ENCODE results near the gene LSM14A. TPM values are rescaled to one million over a fixed set of nuclear protein-coding genes. Genes with fewer than 3 reads are reported as not detected.
"Not testable (repeated sequence)": the region's sequence is repeated elsewhere in the genome, so short reads cannot be mapped to it uniquely, and the experiment has no call there.

Gene LSM14A
- 105 TPM for polyA plus RNA-seq
- long read RNA-seq, donor 1, partial matches to known transcripts: 6 of 14 reads
- long read RNA-seq, donor 1, other reads (novel, unspliced or antisense): 0 of 14 reads
- long read RNA-seq, donor 2, transcript LSM14A-203 (10 exons, 3,596 nt): major isoform, 6 of 52 reads
- long read RNA-seq, donor 2, partial matches to known transcripts: 39 of 52 reads
- long read RNA-seq, donor 2, other reads (novel, unspliced or antisense): 0 of 52 reads
- long read RNA-seq, donor 3: 0 reads
- long read RNA-seq, donor 4: 0 reads
- long read RNA-seq, donor 5, transcript LSM14A-203 (10 exons, 3,596 nt): major isoform, 5 of 18 reads
- long read RNA-seq, donor 5, partial matches to known transcripts: 8 of 18 reads
- long read RNA-seq, donor 5, other reads (novel, unspliced or antisense): 0 of 18 reads
- long read RNA-seq, donor 6, transcript LSM14A-203 (10 exons, 3,596 nt): major isoform, 13 of 109 reads
- long read RNA-seq, donor 6, partial matches to known transcripts: 92 of 109 reads
- long read RNA-seq, donor 6, other reads (novel, unspliced or antisense): 0 of 109 reads
- long read RNA-seq, donor 7, transcript LSM14A-203 (10 exons, 3,596 nt): major isoform, 5 of 17 reads
- long read RNA-seq, donor 7, partial matches to known transcripts: 10 of 17 reads
- long read RNA-seq, donor 7, other reads (novel, unspliced or antisense): 0 of 17 reads
- long read RNA-seq, donor 8, transcript LSM14A-201 (11 exons, 3,424 nt): minor isoform, 7 of 179 reads
- long read RNA-seq, donor 8, transcript LSM14A-203 (10 exons, 3,596 nt): major isoform, 8 of 179 reads
- long read RNA-seq, donor 8, partial matches to known transcripts: 163 of 179 reads
- long read RNA-seq, donor 8, other reads (novel, unspliced or antisense): 0 of 179 reads
- long read RNA-seq, donor 9, transcript LSM14A-203 (10 exons, 3,596 nt): major isoform, 8 of 95 reads
- long read RNA-seq, donor 9, transcript LSM14A-201 (11 exons, 3,424 nt): major isoform, 8 of 95 reads
- long read RNA-seq, donor 9, partial matches to known transcripts: 77 of 95 reads
- long read RNA-seq, donor 9, other reads (novel, unspliced or antisense): 0 of 95 reads
- long read RNA-seq, donor 10, transcript LSM14A-201 (11 exons, 3,424 nt): minor isoform, 12 of 46 reads
- long read RNA-seq, donor 10, transcript LSM14A-203 (10 exons, 3,596 nt): major isoform, 15 of 46 reads
- long read RNA-seq, donor 10, partial matches to known transcripts: 16 of 46 reads
- long read RNA-seq, donor 10, other reads (novel, unspliced or antisense): 0 of 46 reads
- long read RNA-seq, donor 11, transcript LSM14A-201 (11 exons, 3,424 nt): minor isoform, 8 of 37 reads
- long read RNA-seq, donor 11, transcript LSM14A-203 (10 exons, 3,596 nt): major isoform, 12 of 37 reads
- long read RNA-seq, donor 11, partial matches to known transcripts: 15 of 37 reads
- long read RNA-seq, donor 11, other reads (novel, unspliced or antisense): 0 of 37 reads

- Histone ChIP-seq H3K4me3 (ENCODE audit: low read length) (peak within 1 kb of the TSS; percentile 62), H3K27me3 (ENCODE audit: control insufficient read depth, insufficient read depth, low read length) (no peaks in the 10 kb centered on the region), H3K27ac (ENCODE audit: low read length) (peak within 1 kb of the TSS; percentile 89), H3K9me3 (ENCODE audit: control insufficient read depth, low read depth, low read length) (no peaks in the 10 kb centered on the region), H3K4me1 (ENCODE audit: control insufficient read depth, insufficient read depth, low read length) (peaks cover 8% of the 10 kb centered on the region), H3K36me3 (ENCODE audit: control insufficient read depth, insufficient read depth, low read length) (peaks cover 3% of the 10 kb centered on the region)
- no CpG with 5 or more reads among the region's 83 CpGs for WGBS (ENCODE audit: insufficient coverage, low lambda C conversion rate)
- peak; percentile 87 to 96 for DNase-seq
Observed at GRCh38 chr19:34171877-34172660, at the start of gene LSM14A. LSM14A (plus strand) TSS chr19:34172504; CDS start chr19:34172643, 139 bp downstream.

- H3K36me3 ChIP-seq (ENCODE audit: control insufficient read depth, insufficient read depth, low read length): no peaks in the 10 kb centered on the region
- no peaks in the 10 kb centered on the region for H3K9me3 ChIP-seq (ENCODE audit: control insufficient read depth, low read depth, low read length)
- H3K27me3 ChIP-seq (ENCODE audit: control insufficient read depth, insufficient read depth, low read length): no peaks in the 10 kb centered on the region
- H3K4me3 ChIP-seq (ENCODE audit: low read length): no peak overlapping the region
- H3K27ac ChIP-seq (ENCODE audit: low read length): no peak overlapping the region
- H3K4me1 ChIP-seq (ENCODE audit: control insufficient read depth, insufficient read depth, low read length): no peaks in the 10 kb centered on the region
- DNase-seq: no peak
- WGBS (ENCODE audit: insufficient coverage, low lambda C conversion rate): no CpG with 5 or more reads among the region's 1 CpG
Observed at GRCh38 chr19:34124828-34125227, 47.5 kb upstream of the LSM14A start.

GRCh38 chr19:34126966-34127365, 45.3 kb upstream of the LSM14A start:
- WGBS (ENCODE audit: insufficient coverage, low lambda C conversion rate): no CpG with 5 or more reads among the region's 8 CpGs
- H3K27ac ChIP-seq (ENCODE audit: low read length): no peak overlapping the region
- no peaks in the 10 kb centered on the region for H3K9me3 ChIP-seq (ENCODE audit: control insufficient read depth, low read depth, low read length)
- no peaks in the 10 kb centered on the region for H3K36me3 ChIP-seq (ENCODE audit: control insufficient read depth, insufficient read depth, low read length)
- no peaks in the 10 kb centered on the region for H3K27me3 ChIP-seq (ENCODE audit: control insufficient read depth, insufficient read depth, low read length)
- H3K4me1 ChIP-seq (ENCODE audit: control insufficient read depth, insufficient read depth, low read length): no peaks in the 10 kb centered on the region
- H3K4me3 ChIP-seq (ENCODE audit: low read length): no peak overlapping the region
- DNase-seq: no peak

- H3K4me3 ChIP-seq (ENCODE audit: low read length): no peak overlapping the region
- WGBS (ENCODE audit: insufficient coverage, low lambda C conversion rate): 93% methylated on average over 3 of the region's 6 CpGs
- DNase-seq: no peak
- no peaks in the 10 kb centered on the region for H3K36me3 ChIP-seq (ENCODE audit: control insufficient read depth, insufficient read depth, low read length)
- no peaks in the 10 kb centered on the region for H3K4me1 ChIP-seq (ENCODE audit: control insufficient read depth, insufficient read depth, low read length)
- no peaks in the 10 kb centered on the region for H3K27me3 ChIP-seq (ENCODE audit: control insufficient read depth, insufficient read depth, low read length)
- no peak overlapping the region for H3K27ac ChIP-seq (ENCODE audit: low read length)
- H3K9me3 ChIP-seq (ENCODE audit: control insufficient read depth, low read depth, low read length): no peaks in the 10 kb centered on the region
Observed at GRCh38 chr19:34127684-34128189, 44.6 kb upstream of the LSM14A start.

GRCh38 chr19:34128558-34129250, 43.6 kb upstream of the LSM14A start:
- Histone ChIP-seq H3K27me3 (ENCODE audit: control insufficient read depth, insufficient read depth, low read length) (no peaks in the 10 kb centered on the region), H3K4me1 (ENCODE audit: control insufficient read depth, insufficient read depth, low read length) (no peaks in the 10 kb centered on the region), H3K4me3 (ENCODE audit: low read length) (no peak overlapping the region), H3K9me3 (ENCODE audit: control insufficient read depth, low read depth, low read length) (no peaks in the 10 kb centered on the region), H3K27ac (ENCODE audit: low read length) (no peak overlapping the region), H3K36me3 (ENCODE audit: control insufficient read depth, insufficient read depth, low read length) (no peaks in the 10 kb centered on the region)
- 67% methylated on average over 3 of the region's 6 CpGs for WGBS (ENCODE audit: insufficient coverage, low lambda C conversion rate)
- no peak for DNase-seq

GRCh38 chr19:34131100-34131499, 41.2 kb upstream of the LSM14A start:
- Histone ChIP-seq H3K27me3 (ENCODE audit: control insufficient read depth, insufficient read depth, low read length) (no peaks in the 10 kb centered on the region), H3K36me3 (ENCODE audit: control insufficient read depth, insufficient read depth, low read length) (no peaks in the 10 kb centered on the region), H3K27ac (ENCODE audit: low read length) (no peak overlapping the region), H3K9me3 (ENCODE audit: control insufficient read depth, low read depth, low read length) (no peaks in the 10 kb centered on the region), H3K4me1 (ENCODE audit: control insufficient read depth, insufficient read depth, low read length) (no peaks in the 10 kb centered on the region), H3K4me3 (ENCODE audit: low read length) (no peak overlapping the region)
- DNase-seq: no peak

GRCh38 chr19:34132145-34132544, 40.2 kb upstream of the LSM14A start:
- not testable (repeated sequence) for H3K9me3 ChIP-seq (ENCODE audit: control insufficient read depth, low read depth, low read length); DNase-seq; H3K27ac ChIP-seq (ENCODE audit: low read length); H3K4me1 ChIP-seq (ENCODE audit: control insufficient read depth, insufficient read depth, low read length); H3K4me3 ChIP-seq (ENCODE audit: low read length); H3K27me3 ChIP-seq (ENCODE audit: control insufficient read depth, insufficient read depth, low read length); H3K36me3 ChIP-seq (ENCODE audit: control insufficient read depth, insufficient read depth, low read length)
- WGBS (ENCODE audit: insufficient coverage, low lambda C conversion rate): no CpG with 5 or more reads among the region's 24 CpGs

GRCh38 chr19:34132706-34133105, 39.6 kb upstream of the LSM14A start:
- no CpG with 5 or more reads among the region's 32 CpGs for WGBS (ENCODE audit: insufficient coverage, low lambda C conversion rate)
- H3K27me3 ChIP-seq (ENCODE audit: control insufficient read depth, insufficient read depth, low read length); H3K36me3 ChIP-seq (ENCODE audit: control insufficient read depth, insufficient read depth, low read length); DNase-seq; H3K27ac ChIP-seq (ENCODE audit: low read length); H3K4me1 ChIP-seq (ENCODE audit: control insufficient read depth, insufficient read depth, low read length); H3K4me3 ChIP-seq (ENCODE audit: low read length); H3K9me3 ChIP-seq (ENCODE audit: control insufficient read depth, low read depth, low read length): not testable (repeated sequence)
